IPS-18c (cell line): ENCODE measurements around the gene LRCH1.

Source experiments
- H3K4me3 ChIP-seq: 2 replicates; pipeline ENCODE4 v1.7.0; 2013; ENCODE audit warnings: low read depth, mild to moderate bottlenecking, low read length, moderate library complexity; ENCODE audit not compliant: insufficient read depth
- H3K9me3 ChIP-seq: one replicate; pipeline ENCODE4 v1.6.1; 2013; ENCODE audit warnings: mild to moderate bottlenecking, low read length, moderate library complexity; ENCODE audit not compliant: control insufficient read depth, insufficient read depth

Gene LRCH1

GRCh38 chr13:46529216-46529919, 23.6 kb upstream of the LRCH1 start:
- Histone ChIP-seq H3K4me3 (no peak overlapping the region), H3K9me3 (no peaks in the 10 kb centered on the region)

GRCh38 chr13:46530084-46530935, 22.7 kb upstream of the LRCH1 start:
- H3K4me3 ChIP-seq: no peak overlapping the region

GRCh38 chr13:46531953-46532352, 21.0 kb upstream of the LRCH1 start:
- Histone ChIP-seq H3K9me3 (no peaks in the 10 kb centered on the region), H3K4me3 (no peak overlapping the region)

More at GRCh38 chr13:46530084-46530935, 22.7 kb upstream of the LRCH1 start:
- no peaks in the 10 kb centered on the region for H3K9me3 ChIP-seq

- H3K4me3 ChIP-seq: no peak overlapping the region
- peaks cover 2% of the 10 kb centered on the region for H3K9me3 ChIP-seq
Observed at GRCh38 chr13:46535002-46535401, 18.0 kb upstream of the LRCH1 start.

GRCh38 chr13:46535825-46536224, 17.1 kb upstream of the LRCH1 start:
- H3K9me3 ChIP-seq: peaks cover 2% of the 10 kb centered on the region
- no peak overlapping the region for H3K4me3 ChIP-seq

GRCh38 chr13:46536341-46536740, 16.6 kb upstream of the LRCH1 start:
- Histone ChIP-seq H3K4me3 (no peak overlapping the region), H3K9me3 (peaks cover 2% of the 10 kb centered on the region)

- Histone ChIP-seq H3K4me3 (no peak overlapping the region), H3K9me3 (peaks cover 2% of the 10 kb centered on the region)
Observed at GRCh38 chr13:46539231-46539630, 13.7 kb upstream of the LRCH1 start.

GRCh38 chr13:46541210-46541609, 11.8 kb upstream of the LRCH1 start:
- no peak overlapping the region for H3K4me3 ChIP-seq
- H3K9me3 ChIP-seq: peaks cover 2% of the 10 kb centered on the region

GRCh38 chr13:46542833-46543232, 10.1 kb upstream of the LRCH1 start:
- H3K4me3 ChIP-seq: no peak overlapping the region
- no peaks in the 10 kb centered on the region for H3K9me3 ChIP-seq

- H3K4me3 ChIP-seq: no peak overlapping the region
- no peaks in the 10 kb centered on the region for H3K9me3 ChIP-seq
Observed at GRCh38 chr13:46543287-46543686, 9.7 kb upstream of the LRCH1 start.

- no peak overlapping the region; the same call in 1 of the 2 replicates for H3K4me3 ChIP-seq
- no peaks in the 10 kb centered on the region for H3K9me3 ChIP-seq
Observed at GRCh38 chr13:46544208-46544607, 8.8 kb upstream of the LRCH1 start.

GRCh38 chr13:46544811-46545210, 8.2 kb upstream of the LRCH1 start:
- H3K9me3 ChIP-seq: no peaks in the 10 kb centered on the region
- no peak overlapping the region for H3K4me3 ChIP-seq

GRCh38 chr13:46546084-46546768, 6.7 kb upstream of the LRCH1 start:
- Histone ChIP-seq H3K4me3 (no peak overlapping the region), H3K9me3 (no peaks in the 10 kb centered on the region)

- no peak overlapping the region for H3K4me3 ChIP-seq
- no peaks in the 10 kb centered on the region for H3K9me3 ChIP-seq
Observed at GRCh38 chr13:46550822-46551221, 2.1 kb upstream of the LRCH1 start.

- no peaks in the 10 kb centered on the region for H3K9me3 ChIP-seq
Observed at GRCh38 chr13:46551410-46552302, 1.3 kb upstream of the LRCH1 start.

GRCh38 chr13:46552303-46552682, 677 bp upstream of the LRCH1 start:
- Histone ChIP-seq H3K4me3 (peak overlapping the region; percentile 72), H3K9me3 (no peaks in the 10 kb centered on the region)

More at GRCh38 chr13:46551410-46552302, 1.3 kb upstream of the LRCH1 start:
- peak overlapping the region; percentile 72 for H3K4me3 ChIP-seq

GRCh38 chr13:46553521-46553885, 533 bp downstream of the LRCH1 start:
- H3K9me3 ChIP-seq: no peaks in the 10 kb centered on the region
- peak overlapping the region; percentile 85 for H3K4me3 ChIP-seq
